ENCODE measurements around the gene PLEKHA5.

- no peak for TF ChIP-seq CTCF (IDR thresholded peaks at IDR 0.05)
- no peak for TF ChIP-seq POLR2A (IDR thresholded peaks at IDR 0.05)
Measured at GRCh38 chr12:19410629-19411185, 281.2 kb downstream of the PLEKHA5 start.

Data from Peyer's patch (tissue), 4 donors.